ENCODE results near the gene EDEM2.

GRCh38 chr20:35117196-35117595 is 29.9 kb downstream of the EDEM2 start:
- TF ChIP-seq, protein P1, sequence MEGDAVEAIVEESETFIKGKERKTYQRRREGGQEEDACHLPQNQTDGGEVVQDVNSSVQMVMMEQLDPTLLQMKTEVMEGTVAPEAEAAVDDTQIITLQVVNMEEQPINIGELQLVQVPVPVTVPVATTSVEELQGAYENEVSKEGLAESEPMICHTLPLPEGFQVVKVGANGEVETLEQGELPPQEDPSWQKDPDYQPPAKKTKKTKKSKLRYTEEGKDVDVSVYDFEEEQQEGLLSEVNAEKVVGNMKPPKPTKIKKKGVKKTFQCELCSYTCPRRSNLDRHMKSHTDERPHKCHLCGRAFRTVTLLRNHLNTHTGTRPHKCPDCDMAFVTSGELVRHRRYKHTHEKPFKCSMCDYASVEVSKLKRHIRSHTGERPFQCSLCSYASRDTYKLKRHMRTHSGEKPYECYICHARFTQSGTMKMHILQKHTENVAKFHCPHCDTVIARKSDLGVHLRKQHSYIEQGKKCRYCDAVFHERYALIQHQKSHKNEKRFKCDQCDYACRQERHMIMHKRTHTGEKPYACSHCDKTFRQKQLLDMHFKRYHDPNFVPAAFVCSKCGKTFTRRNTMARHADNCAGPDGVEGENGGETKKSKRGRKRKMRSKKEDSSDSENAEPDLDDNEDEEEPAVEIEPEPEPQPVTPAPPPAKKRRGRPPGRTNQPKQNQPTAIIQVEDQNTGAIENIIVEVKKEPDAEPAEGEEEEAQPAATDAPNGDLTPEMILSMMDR (conservative IDR thresholded peaks at IDR 0.05; ENCODE audit: low read depth, low read length), result no peak
- TF ChIP-seq POLR2A (IDR thresholded peaks at IDR 0.05; ENCODE audit: low read depth, low read length) (no peak), RAD21 (IDR thresholded peaks at IDR 0.05; ENCODE audit: low read length) (no peak), MXI1 (IDR thresholded peaks at IDR 0.05; ENCODE audit: borderline replicate concordance, low read depth, low read length) (no peak), CHD1 (IDR thresholded peaks at IDR 0.05; ENCODE audit: low read depth, low read length) (no peak), NFE2L2 (IDR thresholded peaks at IDR 0.05; ENCODE audit: low read depth, low read length) (no peak), RCOR1 (IDR thresholded peaks at IDR 0.05; ENCODE audit: insufficient replicate concordance, low read length) (no peak), BHLHE40 (IDR thresholded peaks at IDR 0.05; ENCODE audit: low read depth, low read length) (no peak), SMC3 (IDR thresholded peaks at IDR 0.05; ENCODE audit: low read depth, low read length) (no peak), MAFK (IDR thresholded peaks at IDR 0.05; ENCODE audit: low read depth, low read length) (no peak), RFX5 (IDR thresholded peaks at IDR 0.05; ENCODE audit: low read depth, low read length) (no peak)

Measured in IMR-90 (cell line).